Neural cell (in vitro differentiated cells): ENCODE measurements around the gene SRCIN1. TPM values are rescaled to one million over a fixed set of nuclear protein-coding genes. Genes with fewer than 3 reads are reported as not detected.

Experiments used
- H2AFZ ChIP-seq: fragments of 200-600, 300-800 bp; sonication (generic), shearing (Covaris generic); 2 replicates; pipeline ENCODE4 v1.6.0; 2014; ENCODE audit warnings: low read depth, mild to moderate bottlenecking, antibody characterized with exemption, low read length, moderate library complexity
- H3F3A ChIP-seq: fragments of 200-600 bp; shearing (Covaris generic); 2 replicates; pipeline ENCODE4 v1.6.1; 2016; ENCODE audit warnings: mild to moderate bottlenecking, moderate library complexity, mixed read lengths, antibody characterized with exemption, low read length; ENCODE audit not compliant: insufficient read depth, poor library complexity, severe bottlenecking
- H3K27ac ChIP-seq: fragments of 200-600, 300-800 bp; sonication (generic), shearing (Covaris generic); 2 replicates; pipeline ENCODE4 v1.5.1; 2014; ENCODE audit warnings: mild to moderate bottlenecking, low read length, moderate library complexity
- H3K27me3 ChIP-seq: fragments of 300-800, 200-600 bp; sonication (generic), shearing (Covaris generic); 2 replicates; pipeline ENCODE4 v1.6.0; 2014; ENCODE audit warnings: mild to moderate bottlenecking, low read depth, low read length, moderate library complexity; ENCODE audit not compliant: insufficient read depth
- H3K36me3 ChIP-seq: fragments of 300-800, 200-600 bp; sonication (generic), shearing (Covaris generic); 2 replicates; pipeline ENCODE4 v1.5.1; 2014; ENCODE audit warnings: mild to moderate bottlenecking, antibody characterized with exemption, low read length, moderate library complexity; ENCODE audit not compliant: insufficient read depth
- H3K4me2 ChIP-seq: fragments of 300-800, 200-600 bp; sonication (generic), shearing (Covaris generic); 2 replicates; pipeline ENCODE4 v1.6.0; 2014; ENCODE audit warnings: mild to moderate bottlenecking, low read length
- H3K4me3 ChIP-seq: fragments of 300-800, 200-600 bp; sonication (generic), shearing (Covaris generic); 2 replicates; pipeline ENCODE4 v1.5.1; 2014; ENCODE audit warnings: mild to moderate bottlenecking, low read length, moderate library complexity
- H3K79me2 ChIP-seq: fragments of 200-600 bp; shearing (Covaris generic); replicated peaks from 2 replicates; pipeline ENCODE4 v1.6.0; 2014; ENCODE audit warnings: mild to moderate bottlenecking, low read length, moderate library complexity; ENCODE audit not compliant: insufficient read depth
- H3K9ac ChIP-seq: fragments of 300-800, 200-600 bp; sonication (generic), shearing (Covaris generic); 2 replicates; pipeline ENCODE4 v1.6.1; 2016; ENCODE audit warnings: mild to moderate bottlenecking, low read length, mixed read lengths
- H3K9me2 ChIP-seq: fragments of 200-600 bp; shearing (Covaris generic); 2 replicates; pipeline ENCODE4 v1.6.1; 2016; ENCODE audit warnings: mild to moderate bottlenecking, low read length, mixed read lengths; ENCODE audit not compliant: insufficient read depth
- H3K9me3 ChIP-seq: fragments of 200-600, 300-800 bp; sonication (generic), shearing (Covaris generic); 2 replicates; pipeline ENCODE4 v1.6.1; 2016; ENCODE audit warnings: mild to moderate bottlenecking, mixed run types, low read length, moderate library complexity, mixed read lengths
- H4K20me1 ChIP-seq: fragments of 200-600 bp; shearing (Covaris generic); 2 replicates; pipeline ENCODE4 v1.6.1; 2016; ENCODE audit warnings: mild to moderate bottlenecking, mixed run types; ENCODE audit not compliant: insufficient read depth
- CTCF ChIP-seq: fragments of 450-650 bp; IDR thresholded peaks from 2 replicates; pipeline ENCODE4 v1.5.1; 2014; ENCODE audit warnings: antibody characterized with exemption, mild to moderate bottlenecking, moderate library complexity; ENCODE audit not compliant: poor library complexity, severe bottlenecking
- EP300 ChIP-seq: fragments of 450-650 bp; conservative IDR thresholded peaks from 2 replicates; pipeline ENCODE4 v1.6.1; 2014; ENCODE audit warnings: antibody characterized with exemption, mild to moderate bottlenecking, moderate library complexity; ENCODE audit not compliant: poor library complexity, severe bottlenecking
- POLR2AphosphoS5 ChIP-seq: IDR thresholded peaks from 2 replicates; pipeline ENCODE4 v1.6.1; 2012
- RAD21 ChIP-seq: fragments of 450-650 bp; conservative IDR thresholded peaks from 2 replicates; pipeline ENCODE4 v1.6.1; 2014; ENCODE audit warnings: antibody characterized with exemption, mild to moderate bottlenecking, moderate library complexity
- SMC3 ChIP-seq: fragments of 450-650 bp; conservative IDR thresholded peaks from 2 replicates; pipeline ENCODE4 v1.6.1; 2014; ENCODE audit warnings: antibody characterized with exemption, mild to moderate bottlenecking, moderate library complexity; ENCODE audit not compliant: poor library complexity
- TAF1 ChIP-seq: IDR thresholded peaks from 2 replicates; pipeline ENCODE4 v1.6.1; 2012; ENCODE audit warnings: low read depth
- polyA plus RNA-seq: library from polyadenylated mRNA; depleted of rRNA; stranded (reverse); fragments of >200 nt; gene quantifications from 2 replicates; pipeline ENCODE4 v1.2.3, GENCODE V29; 2014
- TF ChIP-seq, protein P1 (sequence below): IDR thresholded peaks from 2 replicates; pipeline ENCODE4 v1.6.1; 2012; ENCODE audit warnings: borderline replicate concordance

The SRCIN1 gene
- polyA plus RNA-seq, 1 donor from 2014 or later = 18.0 TPM

GRCh38 chr17:38609280-38610031 lies 3.7 kb upstream of the SRCIN1 start:
- H3K4me2 ChIP-seq = no peak overlapping the region
- no peak overlapping the region for H2AFZ ChIP-seq
- no peak for TF ChIP-seq TAF1
- TF ChIP-seq CTCF = peak; percentile 52
- peak overlapping the region; percentile 35 for H3K4me3 ChIP-seq
- H3K36me3 ChIP-seq = no peaks in the 10 kb centered on the region
- no peaks in the 10 kb centered on the region for H4K20me1 ChIP-seq
- no peaks in the 10 kb centered on the region for H3K9me3 ChIP-seq
- no peaks in the 10 kb centered on the region for H3F3A ChIP-seq
- H3K27ac ChIP-seq = peak overlapping the region; percentile 58
- H3K9ac ChIP-seq = peak overlapping the region; percentile 39
- peaks cover 19% of the 10 kb centered on the region for H3K79me2 ChIP-seq
- H3K9me2 ChIP-seq = no peaks in the 10 kb centered on the region
- H3K27me3 ChIP-seq = no peaks in the 10 kb centered on the region

GRCh38 chr17:38608648-38609047 lies 2.9 kb upstream of the SRCIN1 start:
- TF ChIP-seq RAD21 (no peak), CTCF (no peak), POLR2AphosphoS5 (no peak), EP300 (no peak), SMC3 (no peak)
- TF ChIP-seq, protein P1, sequence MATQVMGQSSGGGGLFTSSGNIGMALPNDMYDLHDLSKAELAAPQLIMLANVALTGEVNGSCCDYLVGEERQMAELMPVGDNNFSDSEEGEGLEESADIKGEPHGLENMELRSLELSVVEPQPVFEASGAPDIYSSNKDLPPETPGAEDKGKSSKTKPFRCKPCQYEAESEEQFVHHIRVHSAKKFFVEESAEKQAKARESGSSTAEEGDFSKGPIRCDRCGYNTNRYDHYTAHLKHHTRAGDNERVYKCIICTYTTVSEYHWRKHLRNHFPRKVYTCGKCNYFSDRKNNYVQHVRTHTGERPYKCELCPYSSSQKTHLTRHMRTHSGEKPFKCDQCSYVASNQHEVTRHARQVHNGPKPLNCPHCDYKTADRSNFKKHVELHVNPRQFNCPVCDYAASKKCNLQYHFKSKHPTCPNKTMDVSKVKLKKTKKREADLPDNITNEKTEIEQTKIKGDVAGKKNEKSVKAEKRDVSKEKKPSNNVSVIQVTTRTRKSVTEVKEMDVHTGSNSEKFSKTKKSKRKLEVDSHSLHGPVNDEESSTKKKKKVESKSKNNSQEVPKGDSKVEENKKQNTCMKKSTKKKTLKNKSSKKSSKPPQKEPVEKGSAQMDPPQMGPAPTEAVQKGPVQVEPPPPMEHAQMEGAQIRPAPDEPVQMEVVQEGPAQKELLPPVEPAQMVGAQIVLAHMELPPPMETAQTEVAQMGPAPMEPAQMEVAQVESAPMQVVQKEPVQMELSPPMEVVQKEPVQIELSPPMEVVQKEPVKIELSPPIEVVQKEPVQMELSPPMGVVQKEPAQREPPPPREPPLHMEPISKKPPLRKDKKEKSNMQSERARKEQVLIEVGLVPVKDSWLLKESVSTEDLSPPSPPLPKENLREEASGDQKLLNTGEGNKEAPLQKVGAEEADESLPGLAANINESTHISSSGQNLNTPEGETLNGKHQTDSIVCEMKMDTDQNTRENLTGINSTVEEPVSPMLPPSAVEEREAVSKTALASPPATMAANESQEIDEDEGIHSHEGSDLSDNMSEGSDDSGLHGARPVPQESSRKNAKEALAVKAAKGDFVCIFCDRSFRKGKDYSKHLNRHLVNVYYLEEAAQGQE = no peak
- H3K9me3 ChIP-seq = no peaks in the 10 kb centered on the region
- H3K4me2 ChIP-seq = no peak overlapping the region
- no peaks in the 10 kb centered on the region for H3F3A ChIP-seq
- H3K4me3 ChIP-seq = no peak overlapping the region
- peak overlapping the region; percentile 58 for H3K27ac ChIP-seq
- no peak overlapping the region for H2AFZ ChIP-seq
- no peaks in the 10 kb centered on the region for H3K9me2 ChIP-seq
- peaks cover 27% of the 10 kb centered on the region for H3K79me2 ChIP-seq
- no peak overlapping the region for H3K9ac ChIP-seq
- H4K20me1 ChIP-seq = no peaks in the 10 kb centered on the region
- H3K36me3 ChIP-seq = no peaks in the 10 kb centered on the region
- no peaks in the 10 kb centered on the region for H3K27me3 ChIP-seq
